Stimulated activated CD4-positive, alpha-beta T cell treated with anti-CD3 and anti-CD28 coated beads, Interleukin-1b, Interleukin-23, amount 100 ng/mL, for 4 hours (primary cell): ENCODE results near the gene TMPRSS13.
"Not testable (repeated sequence)": the region's sequence is repeated elsewhere in the genome, so short reads cannot be mapped to it uniquely, and the experiment has no call there.

Experiments used
- DNase-seq, 2 donors: peaks; one replicate each; pipeline ENCODE4 v3.0.0-alpha.2; 2020; ENCODE audit warnings: low read depth in 2 of 2

Gene TMPRSS13

DNA sequence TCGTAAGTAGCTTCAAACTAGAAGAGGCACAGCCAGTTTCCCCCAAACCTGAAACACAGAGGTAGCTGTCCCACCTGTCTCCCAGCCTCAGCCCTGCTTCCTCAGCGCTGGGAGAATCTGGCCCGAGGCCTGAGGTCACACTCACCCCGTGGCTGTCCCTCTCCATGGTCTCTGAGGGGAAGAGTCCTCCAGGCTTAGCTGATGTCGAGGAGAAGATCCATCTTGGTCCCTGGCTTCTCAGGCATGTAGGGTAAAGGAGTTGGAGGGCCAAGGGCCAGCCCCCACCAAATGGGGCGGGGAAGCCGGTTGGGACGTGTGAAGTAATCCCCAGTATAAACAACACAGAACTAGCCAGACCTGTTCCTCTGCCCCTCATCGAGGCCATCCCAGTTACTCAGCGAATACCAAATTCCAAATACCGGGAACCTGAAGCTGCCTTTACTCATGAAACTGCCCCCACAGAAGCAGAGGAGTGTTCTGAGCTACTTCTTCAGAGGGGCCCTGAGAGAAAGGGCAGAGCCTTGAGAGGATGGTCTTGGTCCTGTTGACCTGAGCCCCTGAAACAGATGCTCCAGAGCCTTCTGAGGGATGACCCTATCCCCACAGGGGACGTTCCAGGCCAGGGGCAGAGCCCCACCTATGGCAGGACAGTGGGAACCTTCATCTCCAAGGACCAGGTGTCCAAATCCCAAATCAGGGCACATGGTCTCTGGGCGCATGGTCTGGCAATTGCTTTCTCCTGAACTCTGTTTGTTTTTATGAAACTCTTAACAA is at the start of gene TMPRSS13:
Gene TMPRSS13 (minus strand): TSS at position 261 of the 774 bp plus-strand sequence. CDS start 95 bp downstream, at position 166.
- no peak for DNase-seq

DNA sequence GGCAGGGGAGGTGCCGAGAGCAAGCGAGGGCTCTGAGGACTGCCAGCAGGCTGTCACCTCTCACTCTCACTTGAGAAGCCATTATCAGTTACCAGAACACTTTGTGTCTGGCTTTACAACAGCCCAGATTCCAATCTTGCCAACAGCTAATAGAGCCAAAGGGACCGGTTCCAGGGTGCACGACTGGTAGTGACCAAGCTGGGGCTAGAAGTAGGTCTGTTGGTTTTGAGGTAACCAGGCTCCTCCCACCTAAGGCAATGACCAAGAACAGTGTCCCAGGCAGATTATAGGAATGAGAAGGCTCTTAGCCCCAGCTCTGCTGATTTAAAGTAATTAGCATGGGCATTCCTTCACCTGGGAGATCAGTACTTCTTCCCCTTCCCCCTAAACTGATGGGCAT is 49.8 kb upstream of the TMPRSS13 start:
- no peak for DNase-seq

DNA sequence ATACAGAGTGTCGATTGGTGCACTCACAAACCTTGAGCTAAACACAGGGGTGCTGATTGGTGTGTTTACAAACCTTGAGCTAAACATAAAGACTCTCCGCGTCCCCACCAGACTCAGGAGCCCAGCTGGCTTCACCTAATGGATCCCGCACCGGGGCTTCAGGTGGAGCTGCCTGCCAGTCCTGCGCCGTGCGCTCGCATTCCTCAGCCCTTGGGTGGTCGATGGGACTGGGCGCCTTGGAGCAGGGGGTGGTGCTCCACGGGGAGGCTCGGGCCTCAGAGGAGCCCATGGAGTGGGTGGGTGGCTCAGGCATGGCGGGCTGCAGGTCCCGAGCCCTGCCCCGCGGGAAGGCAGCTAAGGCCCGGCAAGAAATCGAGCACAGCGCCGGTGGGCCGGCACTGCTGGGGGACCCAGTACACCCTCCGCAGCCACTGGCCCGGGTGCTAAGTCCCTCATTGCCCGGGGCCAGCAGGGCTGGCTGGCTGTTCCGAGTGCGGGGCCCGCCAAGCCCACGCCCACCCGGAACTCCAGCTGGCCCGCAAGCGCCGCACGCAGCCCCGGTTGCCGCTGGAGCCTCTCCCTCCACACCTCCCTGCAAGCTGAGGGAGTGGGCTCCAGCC is 49.2 kb upstream of the TMPRSS13 start:
- DNase-seq, result not testable (repeated sequence)

DNA sequence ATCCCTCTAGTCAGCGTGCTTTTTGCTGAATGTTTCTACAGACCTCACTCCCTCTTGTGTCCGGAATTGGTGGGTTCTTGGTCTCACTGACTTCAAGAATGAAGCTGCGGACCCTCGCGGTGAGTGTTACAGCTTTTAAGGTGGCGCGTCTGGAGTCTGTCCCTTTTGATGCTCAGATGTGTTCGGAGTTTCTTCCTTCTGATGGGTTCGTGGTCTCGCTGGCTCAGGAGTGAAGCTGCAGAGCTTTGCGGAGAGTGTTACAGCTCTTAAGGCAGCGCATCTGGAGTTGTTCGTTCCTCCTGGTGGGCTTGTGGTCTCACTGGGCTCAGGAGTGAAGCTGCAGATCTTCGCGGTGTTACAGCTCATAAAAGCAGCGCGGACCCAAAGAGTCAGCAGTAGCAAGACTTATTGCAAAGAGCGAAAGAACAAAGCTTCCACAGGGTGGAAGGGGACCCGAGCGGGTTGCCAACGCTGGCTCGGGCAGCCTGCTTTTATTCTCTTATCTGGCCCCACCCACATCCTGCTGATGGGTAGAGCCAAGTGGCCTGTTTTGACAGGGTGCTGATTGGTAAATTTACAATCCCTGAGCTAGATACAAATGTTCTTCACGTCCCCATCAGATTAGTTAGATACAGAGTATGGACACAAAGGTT is 48.5 kb upstream of the TMPRSS13 start:
- DNase-seq, result not testable (repeated sequence)

DNA sequence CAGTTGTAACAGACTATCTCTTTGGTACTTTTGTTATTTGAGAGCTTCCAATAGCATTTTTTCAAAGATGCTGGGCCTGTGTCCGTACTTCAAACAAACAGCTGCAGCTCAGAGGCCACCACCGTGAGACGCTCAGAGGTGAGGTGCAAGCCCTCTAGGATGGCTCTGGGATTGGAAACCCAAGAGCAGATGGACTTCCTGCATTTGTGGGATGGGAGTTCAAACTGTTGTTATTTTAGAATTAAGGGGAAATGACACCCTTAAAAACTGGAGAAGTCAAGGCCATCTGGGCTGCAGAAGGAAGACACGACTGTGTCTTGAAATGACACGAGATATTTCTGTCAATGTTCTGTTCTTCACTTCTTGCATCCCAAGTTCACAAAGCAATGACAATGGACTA is 47.8 kb upstream of the TMPRSS13 start:
- no peak for DNase-seq

DNA sequence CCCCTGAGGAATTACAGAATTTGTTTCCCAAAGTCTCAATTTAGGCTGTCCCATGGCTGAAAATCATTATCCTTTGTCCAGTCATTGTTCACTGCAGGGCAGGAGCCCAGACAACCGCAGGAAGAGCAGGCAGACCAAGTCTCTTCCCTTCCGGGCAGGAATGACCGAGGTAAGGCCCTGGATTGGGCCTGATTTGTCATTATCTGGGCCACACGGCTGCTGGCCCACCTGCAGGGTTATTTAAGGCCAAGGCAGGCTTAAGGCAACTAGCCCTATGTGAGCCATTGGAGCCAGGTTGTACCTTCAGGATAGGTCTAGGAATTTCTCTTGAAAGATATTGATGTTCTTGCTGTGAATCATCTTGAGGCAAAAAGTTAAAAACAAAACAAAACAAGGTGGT is 47.2 kb upstream of the TMPRSS13 start:
- no peak for DNase-seq

DNA sequence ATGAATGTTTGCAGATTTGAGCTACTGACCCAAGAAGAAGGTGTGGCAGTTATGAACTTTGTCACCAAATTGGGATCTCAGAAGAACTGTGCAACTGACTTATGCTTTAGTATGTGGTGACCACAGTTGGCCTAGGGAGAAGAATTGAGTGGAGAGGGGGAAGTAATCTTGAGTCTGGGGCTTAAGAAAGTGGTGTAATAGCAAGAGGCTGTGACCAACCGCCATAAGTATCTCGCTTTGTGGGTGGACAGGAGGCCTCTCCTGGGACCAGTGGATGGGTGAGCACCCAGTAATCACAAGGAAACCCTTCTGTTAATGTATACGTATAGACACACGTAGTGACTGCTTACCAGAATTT is 44.3 kb upstream of the TMPRSS13 start:
- DNase-seq, result no peak

DNA sequence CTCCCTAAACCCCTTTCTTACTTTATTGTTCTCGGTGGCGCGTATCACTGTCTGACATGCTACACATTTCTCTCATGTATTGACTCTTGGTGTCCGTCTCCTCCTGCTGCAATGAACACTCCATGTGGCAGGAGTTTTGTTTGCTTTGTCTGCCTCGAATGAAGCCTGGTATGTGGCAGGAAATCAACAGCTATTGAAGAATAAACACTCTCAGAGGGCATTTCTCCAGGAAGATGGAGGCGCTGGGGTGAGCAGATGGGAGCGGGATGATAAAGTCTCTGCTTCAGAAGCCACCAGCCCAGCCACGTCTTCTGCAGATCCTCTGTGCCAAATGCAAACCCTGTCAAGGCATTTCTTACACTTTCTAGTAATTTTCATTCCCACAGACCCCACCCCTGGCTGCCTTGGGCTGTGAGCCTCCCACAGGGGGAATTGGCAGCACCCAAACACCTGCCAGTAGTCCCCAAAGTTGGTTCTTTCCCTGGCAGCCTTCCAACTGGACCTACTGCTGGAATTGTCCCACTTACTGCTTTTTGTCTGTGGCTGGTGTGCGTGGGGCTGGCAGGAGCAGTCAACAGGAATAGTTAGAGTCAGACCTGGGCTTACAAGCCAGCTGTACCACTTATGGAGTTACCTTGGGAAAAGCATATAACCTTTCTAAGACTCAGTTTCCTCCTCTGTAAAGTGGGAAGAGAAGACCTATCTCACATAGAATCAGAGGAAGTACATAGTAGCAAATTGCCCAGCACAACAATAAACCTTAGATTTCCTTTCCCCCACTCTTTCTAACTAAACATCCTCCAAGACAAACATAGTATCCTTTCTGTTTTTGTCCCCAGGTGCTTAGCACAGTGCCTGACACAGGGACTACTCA is 43.7 kb upstream of the TMPRSS13 start:
- DNase-seq, result no peak

DNA sequence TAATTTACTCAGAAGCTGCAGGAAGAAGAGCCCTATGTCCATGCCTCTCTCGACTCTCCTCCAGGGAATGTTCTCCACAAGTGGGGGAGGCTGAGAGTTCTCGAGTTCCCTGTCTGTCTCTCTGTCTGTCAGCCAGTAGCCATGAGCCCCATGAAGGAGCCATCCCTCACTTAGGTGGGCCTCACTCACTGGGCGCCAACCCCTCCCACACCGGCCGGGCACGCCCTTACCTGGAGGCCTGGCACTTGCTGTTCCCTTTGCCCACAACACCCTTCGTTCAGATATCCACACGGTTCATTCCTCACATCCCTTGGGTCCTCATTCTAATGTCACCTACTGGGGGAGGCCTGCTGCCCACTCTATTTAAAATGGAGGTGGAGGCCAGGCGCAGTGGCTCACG is 42.8 kb upstream of the TMPRSS13 start:
- DNase-seq, result no peak

DNA sequence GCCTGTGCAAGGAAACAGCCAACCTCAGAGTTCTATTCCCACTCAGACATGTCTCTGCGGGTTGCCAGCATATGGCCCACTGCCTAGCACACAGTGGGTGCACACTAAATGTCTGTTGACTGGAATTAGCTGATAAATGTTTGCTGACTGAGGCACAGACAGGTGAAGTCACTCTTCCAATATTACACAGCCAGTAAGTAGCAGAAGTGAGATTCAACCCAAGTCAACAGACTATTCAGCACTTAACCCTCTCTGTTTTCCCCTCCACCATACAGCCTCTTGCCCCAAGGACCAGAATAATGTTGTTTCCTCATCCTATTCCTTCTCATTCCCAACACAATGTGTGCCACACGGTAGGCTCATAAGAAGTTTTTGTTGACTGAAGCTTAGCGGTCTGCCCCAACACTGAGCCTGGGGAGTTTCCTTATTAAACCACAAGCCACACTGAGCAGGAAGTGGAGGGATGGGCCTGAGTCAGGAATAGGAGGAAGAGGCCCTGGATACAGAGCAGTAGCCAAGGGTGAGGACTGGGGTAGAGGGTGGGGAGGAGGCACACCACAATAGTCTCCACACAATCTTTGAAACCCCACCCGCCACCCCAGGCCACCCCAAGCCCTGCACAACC is 41.3 kb upstream of the TMPRSS13 start:
- no peak for DNase-seq

DNA sequence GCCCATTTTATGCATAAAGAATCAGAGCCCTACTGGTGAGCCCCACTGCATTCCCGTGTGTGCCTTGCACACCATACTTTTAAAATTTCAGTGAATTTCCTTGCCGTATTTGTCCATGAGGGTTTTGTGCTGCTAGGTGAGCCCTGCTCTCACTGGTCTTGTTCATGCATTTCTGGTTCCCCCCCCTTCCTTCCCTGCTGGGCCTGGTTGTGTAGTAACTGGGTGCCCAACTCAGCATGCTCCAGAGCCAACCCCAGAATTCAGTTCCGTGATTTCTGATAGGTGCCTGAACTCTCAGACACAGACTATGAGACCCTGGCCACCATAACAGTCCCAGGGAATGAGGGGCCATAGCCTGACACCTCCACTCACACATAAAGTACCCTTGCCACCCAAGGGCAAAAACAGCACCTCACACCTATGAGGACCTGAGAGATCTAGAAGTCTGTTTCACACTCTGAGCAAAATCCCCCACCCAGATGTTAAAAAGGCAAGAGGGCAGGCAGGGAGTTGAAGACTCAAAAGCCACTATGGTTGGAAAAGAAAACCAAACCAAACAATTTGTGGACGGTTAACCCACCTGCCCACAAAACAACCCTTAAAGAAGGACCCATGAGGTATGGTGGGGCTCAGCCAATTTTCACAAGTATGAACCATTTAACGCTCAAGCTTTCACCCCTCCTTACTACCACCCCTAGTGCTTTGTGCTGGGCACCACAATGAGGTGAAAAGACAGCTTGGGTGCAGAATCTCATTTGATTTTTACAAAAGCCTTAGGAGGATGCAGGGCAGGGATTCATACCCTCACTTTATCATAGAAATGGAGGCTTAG is 40.2 kb upstream of the TMPRSS13 start:
- DNase-seq, result no peak

DNA sequence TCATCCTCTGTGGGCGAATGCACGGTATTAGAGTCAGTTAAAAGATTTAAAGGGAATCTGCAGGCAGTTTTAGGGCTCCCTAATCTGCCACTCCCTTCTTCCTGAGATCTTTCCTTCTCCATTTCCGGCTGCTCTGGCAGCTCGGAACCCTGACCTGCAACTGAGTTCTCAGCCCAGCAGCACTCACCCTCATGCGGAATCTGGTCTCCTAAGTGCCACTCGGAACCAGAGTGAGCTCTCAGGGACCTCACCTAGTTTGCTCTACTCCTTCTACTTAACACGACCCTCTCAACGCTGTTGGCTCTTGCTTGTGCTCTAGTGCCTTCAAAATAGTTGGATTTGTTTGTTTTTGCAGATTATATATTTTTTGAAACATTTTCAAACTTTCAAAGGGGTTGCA is 37.7 kb upstream of the TMPRSS13 start:
- DNase-seq, result no peak

DNA sequence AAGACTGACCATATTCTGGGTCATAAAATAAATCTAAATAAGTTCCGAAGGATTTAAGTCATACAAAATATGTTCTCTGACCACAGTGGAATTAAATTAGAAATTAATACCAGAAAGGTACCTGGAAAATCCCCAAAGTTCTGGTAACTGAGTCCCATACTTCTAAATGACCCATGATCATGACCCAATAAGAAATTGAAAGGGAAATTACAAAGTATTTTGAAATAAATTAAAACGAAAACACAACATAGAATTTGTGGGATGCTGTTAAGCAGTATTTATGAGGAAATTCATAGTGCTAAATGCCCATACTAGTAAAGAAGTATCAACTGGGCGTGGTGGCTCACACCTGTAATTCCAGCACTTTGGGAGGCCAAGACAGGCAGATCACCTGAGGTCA is 33.6 kb upstream of the TMPRSS13 start:
- no peak for DNase-seq

DNA sequence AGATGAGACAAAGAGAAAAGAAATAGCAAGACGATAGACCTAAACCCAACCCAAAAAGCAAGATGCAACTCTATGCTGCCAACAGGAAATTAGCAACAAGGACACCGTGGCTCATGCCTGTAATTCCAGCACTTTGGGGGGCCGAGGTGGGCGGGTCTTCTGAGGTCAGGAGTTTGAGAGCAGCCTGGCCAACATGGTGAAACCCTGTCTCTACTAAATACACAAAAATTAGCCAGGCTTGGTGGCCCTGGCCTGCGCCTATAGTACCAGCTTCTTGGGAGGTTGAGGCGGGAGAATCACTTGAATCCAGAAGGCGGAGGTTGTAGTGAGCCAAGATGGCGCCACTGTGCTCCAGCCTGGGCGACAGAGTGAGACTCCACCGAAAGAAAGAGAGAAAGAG is 32.7 kb upstream of the TMPRSS13 start:
- DNase-seq, result no peak

DNA sequence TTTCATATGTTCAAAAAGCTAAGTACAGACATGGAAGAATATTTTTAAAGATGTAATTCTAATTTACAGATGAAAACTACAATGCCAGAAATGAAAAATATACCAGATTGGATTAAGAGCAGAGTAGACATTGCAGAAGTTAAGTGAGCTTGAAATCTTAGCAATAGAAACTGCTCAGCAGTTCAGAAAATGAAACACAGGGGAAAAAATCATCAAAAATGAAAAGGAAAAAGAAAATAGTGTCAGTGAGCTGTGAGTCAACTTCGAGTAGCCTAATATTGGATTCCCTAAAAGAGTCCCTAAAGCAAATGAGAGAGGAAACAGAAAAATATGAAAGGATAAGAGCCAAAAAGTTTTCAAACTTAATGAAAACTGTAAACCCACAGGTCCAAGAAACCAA is 31.2 kb upstream of the TMPRSS13 start:
- DNase-seq, result no peak

DNA sequence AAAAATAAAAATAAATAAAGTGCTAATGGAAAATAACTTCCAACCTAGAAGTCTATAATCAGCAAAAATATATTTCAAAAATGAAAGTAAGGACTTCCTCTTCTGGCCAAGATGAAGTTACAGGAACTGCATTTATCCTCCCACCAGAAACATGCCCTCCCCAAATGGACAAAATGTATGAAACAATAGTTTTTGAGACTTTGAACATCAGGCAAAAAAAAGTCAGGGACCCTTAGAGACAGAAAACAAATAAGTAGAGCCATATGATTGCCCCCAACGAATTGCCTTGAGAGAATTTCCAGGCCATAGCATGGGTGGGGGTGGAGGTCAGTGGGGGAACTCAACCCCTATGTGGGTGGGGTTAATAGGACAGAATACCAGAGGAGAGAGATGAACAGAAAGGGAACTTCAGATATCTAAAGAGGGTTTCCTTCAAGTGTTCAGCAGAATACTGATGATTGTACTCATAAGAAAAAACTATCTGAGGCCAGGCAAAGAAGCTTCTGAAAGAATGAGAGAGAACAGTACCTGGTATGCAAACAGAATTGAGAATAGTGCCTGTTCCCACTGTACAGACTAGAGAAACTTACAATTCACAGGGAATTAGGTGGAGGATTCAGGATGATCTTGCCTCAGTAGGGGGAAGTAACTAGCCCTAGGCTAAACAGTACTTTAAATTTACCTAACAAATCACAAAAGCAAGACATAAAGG is 30.4 kb upstream of the TMPRSS13 start:
- no peak for DNase-seq

DNA sequence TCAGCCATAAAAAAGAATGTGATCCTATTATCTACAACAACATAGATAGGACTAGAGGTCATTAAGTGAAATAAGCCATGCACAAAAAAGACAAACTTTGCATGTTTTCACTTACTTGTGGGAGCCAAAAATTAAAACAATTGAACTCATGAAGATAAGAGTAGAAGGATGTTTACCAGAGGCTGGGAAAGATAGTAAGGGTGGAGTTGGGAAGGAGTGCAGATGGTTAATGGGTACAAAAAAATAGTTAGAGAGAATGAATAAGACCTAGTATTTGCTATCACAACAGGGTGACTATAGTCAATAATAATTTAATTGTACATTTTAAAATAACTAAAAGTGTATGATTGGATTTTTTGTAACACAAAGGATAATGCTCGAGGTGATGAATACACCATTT is 29.7 kb upstream of the TMPRSS13 start:
- DNase-seq, result no peak

DNA sequence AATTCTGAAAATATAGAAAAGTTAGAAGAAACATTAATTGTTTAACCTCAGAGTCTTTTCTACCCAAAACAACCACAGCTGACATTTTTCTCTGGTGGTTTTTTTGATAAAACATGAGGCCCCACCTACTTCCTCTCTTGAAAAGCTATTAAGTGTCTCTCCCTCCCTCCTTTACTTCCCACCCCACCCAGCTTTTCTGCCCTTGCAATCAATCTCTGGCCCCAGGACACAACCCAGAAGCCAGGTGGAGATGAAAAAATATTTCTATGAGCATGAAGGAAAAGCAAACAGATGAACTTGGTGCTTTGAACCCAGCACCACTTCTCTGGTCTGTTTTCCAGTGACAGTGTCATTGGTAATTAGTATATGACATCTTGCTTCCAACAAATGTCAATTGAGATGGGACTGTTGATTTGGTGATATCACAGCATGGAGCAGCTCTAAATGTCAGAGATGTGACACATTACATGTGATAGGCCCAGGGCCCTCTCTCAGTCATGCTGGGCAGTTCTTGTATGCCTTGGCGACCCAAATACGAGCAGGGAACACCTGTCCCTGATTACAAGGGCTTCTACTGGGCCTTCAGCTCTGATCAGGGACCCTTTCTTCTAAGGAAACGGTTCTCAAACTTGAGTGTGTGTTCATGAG is 23.9 kb upstream of the TMPRSS13 start:
- no peak for DNase-seq
